Measurements from ENCODE around the gene LRTM2.
"Not testable (repeated sequence)": the region's sequence is repeated elsewhere in the genome, so short reads cannot be mapped to it uniquely, and the experiment has no call there.

The LRTM2 gene

DNA sequence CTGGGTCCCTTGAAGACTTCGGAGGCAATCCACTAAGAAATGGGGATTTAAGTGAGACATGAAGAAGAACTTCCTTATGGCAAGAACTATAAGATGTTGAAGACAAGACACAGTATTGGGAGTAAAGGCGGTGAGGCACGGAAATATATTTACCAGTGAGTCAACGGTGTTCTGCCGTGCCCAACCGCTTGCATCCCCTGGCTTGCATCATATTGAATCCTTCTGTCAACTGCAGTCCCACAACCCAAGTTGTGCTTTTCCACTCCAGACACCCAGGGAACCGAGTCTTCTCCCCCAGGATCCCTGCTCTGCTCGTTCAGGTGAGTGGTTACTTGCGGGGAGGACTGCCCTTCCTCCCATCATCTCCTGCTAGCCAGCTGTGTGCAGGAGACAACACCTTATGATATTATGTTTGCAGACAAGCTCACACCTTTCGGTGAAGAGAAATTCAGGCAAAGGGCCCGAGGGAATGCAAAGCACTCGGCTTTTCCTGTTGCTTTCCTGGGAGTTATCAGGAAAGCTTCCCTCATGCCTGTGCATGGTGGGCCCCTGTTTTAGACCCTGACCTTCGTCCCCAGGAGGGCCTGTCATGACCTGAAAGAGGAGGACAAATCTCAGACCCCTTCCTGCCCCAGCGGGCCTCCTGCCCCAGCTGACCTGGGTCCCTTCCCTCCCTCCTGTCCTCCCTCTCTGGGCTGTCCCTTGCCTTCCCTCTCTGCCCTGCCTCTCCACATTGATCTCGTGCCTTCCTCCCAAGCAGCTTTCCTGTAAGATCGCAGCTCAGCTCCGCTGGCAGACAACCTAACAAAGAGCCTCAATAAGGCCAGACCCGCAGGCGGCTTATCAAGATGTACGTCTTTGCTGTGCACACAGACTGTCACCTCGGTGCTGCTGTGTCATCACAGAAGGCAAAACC lies 4.3 kb upstream of the LRTM2 start:
- H3K9me3 ChIP-seq (ENCODE audit: control insufficient read depth, insufficient read depth, low read depth, low read length): no peaks in the 10 kb centered on the region
- POLR2A ChIA-PET: no interaction called here

DNA sequence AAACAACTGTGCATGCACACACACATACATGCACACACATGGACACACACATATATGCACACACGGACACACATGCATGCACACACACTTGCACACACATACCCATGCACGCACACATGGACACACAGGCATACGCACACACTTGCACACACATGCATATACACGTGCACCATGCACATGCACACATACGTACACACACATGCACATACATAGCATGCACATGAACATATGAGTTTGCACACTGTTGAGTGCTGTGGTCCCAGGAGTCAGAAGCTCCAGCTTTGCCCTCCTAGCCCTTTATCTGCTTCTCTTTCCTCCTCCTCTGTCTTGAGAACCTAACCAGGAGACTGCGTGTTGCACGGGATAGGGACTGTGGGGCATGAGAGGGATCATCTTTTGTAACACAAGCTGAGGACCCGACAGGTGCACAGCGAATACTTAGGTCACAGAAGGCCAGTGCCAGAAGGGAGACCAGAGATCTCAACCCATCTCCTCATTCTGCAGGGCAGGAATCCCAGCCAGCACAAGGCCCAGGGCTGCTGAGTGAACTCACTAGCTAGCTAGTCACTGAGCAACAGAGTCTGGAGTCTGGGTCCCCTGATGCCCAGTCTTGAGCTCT lies 3.5 kb upstream of the LRTM2 start:
- POLR2A ChIA-PET: no interaction called here
- TF ChIP-seq, protein P1, sequence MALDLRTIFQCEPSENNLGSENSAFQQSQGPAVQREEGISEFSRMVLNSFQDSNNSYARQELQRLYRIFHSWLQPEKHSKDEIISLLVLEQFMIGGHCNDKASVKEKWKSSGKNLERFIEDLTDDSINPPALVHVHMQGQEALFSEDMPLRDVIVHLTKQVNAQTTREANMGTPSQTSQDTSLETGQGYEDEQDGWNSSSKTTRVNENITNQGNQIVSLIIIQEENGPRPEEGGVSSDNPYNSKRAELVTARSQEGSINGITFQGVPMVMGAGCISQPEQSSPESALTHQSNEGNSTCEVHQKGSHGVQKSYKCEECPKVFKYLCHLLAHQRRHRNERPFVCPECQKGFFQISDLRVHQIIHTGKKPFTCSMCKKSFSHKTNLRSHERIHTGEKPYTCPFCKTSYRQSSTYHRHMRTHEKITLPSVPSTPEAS (tag by site-specific recombination; IDR thresholded peaks at IDR 0.05): peak; percentile 98
- TF ChIP-seq ZXDB (tag by site-specific recombination; IDR thresholded peaks at IDR 0.05) (no peak), ZNF585B (tag by site-specific recombination; IDR thresholded peaks at IDR 0.05) (no peak), ZNF404 (tag by site-specific recombination; IDR thresholded peaks at IDR 0.05) (no peak), TCF7L2 (IDR thresholded peaks at IDR 0.05; ENCODE audit: borderline replicate concordance, low read depth, low read length) (no peak), ZNF510 (tag by site-specific recombination; IDR thresholded peaks at IDR 0.05; ENCODE audit: insufficient replicate concordance) (no peak), ZNF654 (tag by site-specific recombination; IDR thresholded peaks at IDR 0.05; ENCODE audit: low read depth) (no peak)
- H3K27ac ChIP-seq (ENCODE audit: extremely low read depth, low read depth, low read length): no peak overlapping the region
- CTCF ChIA-PET: no interaction called here
- H3K9me3 ChIP-seq (ENCODE audit: control insufficient read depth, insufficient read depth, low read depth, low read length): no peaks in the 10 kb centered on the region
- H3K4me3 ChIP-seq (ENCODE audit: low read depth, low read length): no peak overlapping the region
- H3K36me3 ChIP-seq (ENCODE audit: control insufficient read depth in 2 of 2, insufficient read depth in 1 of 2, low read length in 2 of 2): no peaks in the 10 kb centered on the region
- H3K4me1 ChIP-seq (ENCODE audit: control insufficient read depth, insufficient read depth, low read length): no peaks in the 10 kb centered on the region

More for the DNA sequence above, 4.3 kb upstream of the LRTM2 start:
- Histone ChIP-seq H3K4me3 (ENCODE audit: low read depth, low read length) (no peak overlapping the region), H3K4me1 (ENCODE audit: control insufficient read depth, insufficient read depth, low read length) (no peaks in the 10 kb centered on the region), H3K36me3 (ENCODE audit: control insufficient read depth in 2 of 2, insufficient read depth in 1 of 2, low read length in 2 of 2) (no peaks in the 10 kb centered on the region), H3K27ac (ENCODE audit: extremely low read depth, low read depth, low read length) (no peak overlapping the region)
- CTCF ChIA-PET: interaction anchor here (1.3 kb wide), 1 partner anchor 124 kb away, joined by 3 read pairs; no protein-coding TSS in a partner anchor
- TF ChIP-seq, protein P2, sequence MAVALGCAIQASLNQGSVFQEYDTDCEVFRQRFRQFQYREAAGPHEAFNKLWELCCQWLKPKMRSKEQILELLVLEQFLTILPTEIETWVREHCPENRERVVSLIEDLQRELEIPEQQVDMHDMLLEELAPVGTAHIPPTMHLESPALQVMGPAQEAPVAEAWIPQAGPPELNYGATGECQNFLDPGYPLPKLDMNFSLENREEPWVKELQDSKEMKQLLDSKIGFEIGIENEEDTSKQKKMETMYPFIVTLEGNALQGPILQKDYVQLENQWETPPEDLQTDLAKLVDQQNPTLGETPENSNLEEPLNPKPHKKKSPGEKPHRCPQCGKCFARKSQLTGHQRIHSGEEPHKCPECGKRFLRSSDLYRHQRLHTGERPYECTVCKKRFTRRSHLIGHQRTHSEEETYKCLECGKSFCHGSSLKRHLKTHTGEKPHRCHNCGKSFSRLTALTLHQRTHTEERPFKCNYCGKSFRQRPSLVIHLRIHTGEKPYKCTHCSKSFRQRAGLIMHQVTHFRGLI (tag by site-specific recombination; IDR thresholded peaks at IDR 0.05): peak; percentile 96
- no peak for TF ChIP-seq ZNF404 (tag by site-specific recombination; IDR thresholded peaks at IDR 0.05)

DNA sequence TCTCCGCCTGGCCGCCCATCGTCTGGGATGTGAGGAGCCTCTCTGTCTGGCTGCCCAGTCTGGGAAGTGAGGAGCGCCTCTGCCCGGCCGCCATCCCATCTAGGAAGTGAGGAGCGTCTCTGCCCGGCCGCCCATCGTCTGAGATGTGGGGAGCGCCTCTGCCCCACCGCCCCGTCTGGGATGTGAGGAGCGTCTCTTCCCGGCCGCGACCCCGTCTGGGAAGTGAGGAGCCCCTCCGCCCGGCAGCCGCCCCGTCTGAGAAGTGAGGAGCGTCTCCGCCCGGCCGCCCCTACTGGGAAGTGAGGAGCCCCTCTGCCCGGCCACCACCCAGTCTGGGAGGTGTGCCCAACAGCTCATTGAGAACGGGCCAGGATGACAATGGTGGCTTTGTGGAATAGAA lies 2.4 kb upstream of the LRTM2 start:
- H3K4me1 ChIP-seq (ENCODE audit: control insufficient read depth, insufficient read depth, low read length); H3K9me3 ChIP-seq (ENCODE audit: control insufficient read depth, insufficient read depth, low read depth, low read length); H3K4me3 ChIP-seq (ENCODE audit: low read depth, low read length); H3K27ac ChIP-seq (ENCODE audit: extremely low read depth, low read depth, low read length); H3K36me3 ChIP-seq (ENCODE audit: control insufficient read depth in 2 of 2, insufficient read depth in 1 of 2, low read length in 2 of 2); CTCF ChIA-PET; POLR2A ChIA-PET: not testable (repeated sequence)
- peak; percentile 52 for TF ChIP-seq KLF1 (tag by site-specific recombination; IDR thresholded peaks at IDR 0.05)

DNA sequence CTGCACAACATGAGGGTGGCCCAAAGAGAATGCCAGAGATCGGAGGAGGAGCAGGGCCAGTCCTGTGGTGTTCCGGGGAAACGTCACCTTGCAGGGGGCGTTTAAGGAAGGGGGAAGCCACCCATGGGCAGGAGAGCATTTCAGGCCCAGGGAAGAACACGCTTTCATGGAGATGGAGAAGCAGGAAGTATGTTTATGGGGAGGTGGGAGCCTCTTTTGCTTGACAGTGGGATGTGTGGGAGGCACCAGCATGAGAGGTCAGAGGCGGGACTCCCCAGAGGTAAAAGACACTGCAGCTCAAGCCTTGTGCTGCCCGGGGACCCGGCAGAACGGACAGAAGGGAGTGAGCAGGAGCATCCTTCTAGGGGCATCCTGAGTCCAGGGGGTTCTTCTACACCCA lies 1.3 kb upstream of the LRTM2 start:
- ChIA-PET POLR2A (no interaction called here), CTCF (no interaction called here)
- Histone ChIP-seq H3K4me3 (ENCODE audit: low read depth, low read length) (no peak overlapping the region), H3K36me3 (ENCODE audit: control insufficient read depth in 2 of 2, insufficient read depth in 1 of 2, low read length in 2 of 2) (no peaks in the 10 kb centered on the region), H3K9me3 (ENCODE audit: control insufficient read depth, insufficient read depth, low read depth, low read length) (no peaks in the 10 kb centered on the region), H3K4me1 (ENCODE audit: control insufficient read depth, insufficient read depth, low read length) (no peaks in the 10 kb centered on the region), H3K27ac (ENCODE audit: extremely low read depth, low read depth, low read length) (no peak overlapping the region)
- no peak for TF ChIP-seq ZNF280D (tag by site-specific recombination; IDR thresholded peaks at IDR 0.05)
- TF ChIP-seq EGR2 (tag by site-specific recombination; IDR thresholded peaks at IDR 0.05; ENCODE audit: low read depth): peak; percentile 25; the same call in 1 of the 2 replicates
- no peak for TF ChIP-seq RBAK (tag by site-specific recombination; IDR thresholded peaks at IDR 0.05)
- TF ChIP-seq ZFHX2 (tag by site-specific recombination; conservative IDR thresholded peaks at IDR 0.05): peak; percentile 65
- no peak for TF ChIP-seq GFI1B (tag by site-specific recombination; IDR thresholded peaks at IDR 0.05)
- TF ChIP-seq ZNF266 (tag by site-specific recombination; IDR thresholded peaks at IDR 0.05; ENCODE audit: low read depth): no peak
